NCI-H774 (cell line): ENCODE data around the gene VPS13A.
"Not testable (repeated sequence)": the region's sequence is repeated elsewhere in the genome, so short reads cannot be mapped to it uniquely, and the experiment has no call there.

Experiments used
- DNase-seq: peaks from one replicate; lab custom pipeline; 2025; lab: John Stamatoyannopoulos, UW

VPS13A gene

DNA sequence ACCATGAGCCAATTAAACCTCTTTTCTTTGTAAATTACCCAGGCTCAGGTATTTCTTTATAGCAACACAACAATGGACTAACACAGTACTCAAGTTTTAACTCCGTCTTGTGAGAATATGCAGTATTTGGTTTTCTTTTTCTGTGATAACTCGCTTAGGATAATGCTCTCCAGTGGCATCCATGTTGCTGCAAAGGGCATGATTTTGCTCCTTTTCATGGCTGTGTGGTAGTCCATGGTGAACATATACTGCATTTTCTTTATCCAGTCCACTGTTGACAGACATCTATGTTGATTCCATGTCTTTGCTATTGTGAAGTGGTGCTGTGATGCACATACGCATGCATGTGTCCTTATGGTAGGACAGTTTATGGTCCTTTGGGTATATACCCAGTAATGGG lies 10.9 kb downstream of the VPS13A start:
- no peak for DNase-seq

DNA sequence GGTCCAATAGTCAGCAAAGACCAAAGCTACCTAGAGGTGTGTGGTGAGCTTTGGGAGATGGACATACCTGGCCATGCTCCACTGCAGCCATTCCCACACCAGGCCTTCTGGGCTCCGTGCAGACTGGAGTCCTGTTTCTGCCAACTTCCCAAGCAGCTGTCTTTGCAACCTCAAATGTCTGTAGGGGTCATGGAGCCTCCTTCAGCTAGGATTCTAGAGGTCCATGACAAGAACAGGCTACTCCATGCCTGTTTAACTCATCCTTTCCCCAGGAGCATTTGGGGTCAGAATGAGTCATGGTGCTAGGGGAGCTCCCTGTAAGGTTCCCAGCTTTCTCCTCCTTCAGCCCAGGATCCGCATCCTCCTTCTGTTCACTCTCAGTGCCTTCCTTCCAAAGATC lies 17.1 kb downstream of the VPS13A start:
- DNase-seq: no peak

DNA sequence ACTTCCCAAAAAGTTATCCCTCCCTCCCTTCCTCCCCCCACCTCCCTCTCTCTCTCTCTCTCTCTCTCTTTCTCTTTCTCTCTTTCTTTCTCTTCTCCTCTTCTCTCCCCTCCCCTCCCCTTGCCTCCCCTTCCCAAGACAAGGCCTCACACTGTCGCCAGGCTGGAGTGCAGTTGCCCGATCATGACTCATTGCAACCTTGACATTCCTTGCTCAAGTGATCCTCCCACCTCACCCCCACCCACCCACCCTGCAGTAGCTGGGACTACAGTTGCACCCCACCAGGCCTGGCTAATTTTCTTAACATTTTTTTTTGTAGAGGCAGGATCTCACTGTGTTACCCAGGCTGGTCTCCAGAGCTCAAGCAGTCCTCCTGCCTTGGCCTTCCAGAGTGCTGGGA lies 32.8 kb downstream of the VPS13A start:
- DNase-seq: no peak

DNA sequence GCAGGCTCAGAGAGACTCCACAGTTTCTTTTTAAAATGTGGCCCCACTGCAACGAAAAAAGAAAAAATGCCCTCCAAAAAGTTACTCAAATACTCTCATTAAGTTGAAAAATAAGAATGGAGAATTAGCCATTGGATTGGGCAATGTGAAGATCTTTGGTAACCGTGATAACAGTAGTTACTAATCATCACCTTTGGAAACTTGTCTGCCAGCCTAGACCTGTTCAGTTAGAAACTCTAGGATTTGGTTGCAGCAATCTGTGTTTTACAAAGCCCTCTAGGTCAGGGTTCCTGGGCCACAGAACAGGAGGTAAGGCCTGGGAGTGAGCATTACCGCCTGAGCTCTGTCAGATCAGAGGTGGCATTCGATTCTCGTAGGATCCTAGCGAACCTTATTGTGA lies 34.2 kb downstream of the VPS13A start:
- DNase-seq: no peak

DNA sequence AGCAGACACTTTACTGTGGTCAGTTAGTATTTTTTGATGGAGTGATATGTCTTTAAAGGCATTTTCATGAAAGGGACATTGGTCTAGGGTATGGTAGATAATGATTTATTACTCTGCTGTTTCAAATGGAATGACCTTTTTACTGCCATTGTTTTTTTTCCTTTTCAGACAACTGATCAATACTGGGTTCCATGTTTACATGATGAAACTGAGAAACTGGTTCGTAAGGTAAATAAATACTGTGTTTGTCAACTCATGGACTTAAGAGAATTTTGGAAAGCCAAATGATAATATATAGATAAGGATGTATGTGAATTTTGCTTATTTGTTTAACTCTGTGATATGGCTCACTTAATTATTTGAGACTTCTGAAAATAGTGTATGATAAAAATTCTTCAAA lies 35.5 kb downstream of the VPS13A start:
- no peak for DNase-seq

DNA sequence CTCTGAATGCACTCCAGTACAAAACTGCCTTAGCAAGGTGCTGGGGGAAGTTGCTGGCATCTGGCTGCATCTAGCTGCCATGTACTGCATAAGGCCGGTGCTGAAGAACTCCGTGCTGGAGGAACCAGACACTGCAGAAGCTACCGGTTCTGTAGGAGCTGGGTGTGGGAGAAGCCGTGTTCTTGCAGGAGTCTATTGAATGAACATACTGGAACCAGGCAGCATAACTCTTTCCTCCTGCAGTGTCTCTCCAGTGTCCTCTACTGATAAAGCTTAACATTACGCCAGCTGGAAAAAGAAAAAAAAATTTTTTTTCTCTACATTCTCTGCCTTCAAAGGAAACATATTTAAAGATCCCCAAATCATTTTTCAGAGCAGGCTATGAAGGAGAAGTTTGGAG lies 38.5 kb downstream of the VPS13A start:
- DNase-seq: no peak

DNA sequence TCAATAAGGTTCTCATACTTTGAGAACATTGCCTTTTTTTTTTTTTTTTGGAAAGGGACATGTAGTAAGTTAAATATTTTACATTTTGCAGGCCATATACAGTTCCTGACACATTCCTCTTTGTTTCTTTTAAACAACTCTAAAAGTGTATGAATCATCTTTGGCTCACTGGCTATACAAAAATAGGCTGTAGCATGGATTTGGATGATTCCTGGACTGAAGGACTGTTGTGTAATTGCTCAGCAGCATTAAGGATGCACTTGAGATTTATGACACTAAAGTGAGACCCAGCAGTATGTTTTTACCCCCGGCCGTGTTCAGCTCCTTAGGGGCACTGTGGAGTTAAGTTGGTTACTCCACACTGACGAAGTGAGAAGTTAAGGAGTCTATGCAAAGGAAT lies 41.3 kb downstream of the VPS13A start:
- no peak for DNase-seq

DNA sequence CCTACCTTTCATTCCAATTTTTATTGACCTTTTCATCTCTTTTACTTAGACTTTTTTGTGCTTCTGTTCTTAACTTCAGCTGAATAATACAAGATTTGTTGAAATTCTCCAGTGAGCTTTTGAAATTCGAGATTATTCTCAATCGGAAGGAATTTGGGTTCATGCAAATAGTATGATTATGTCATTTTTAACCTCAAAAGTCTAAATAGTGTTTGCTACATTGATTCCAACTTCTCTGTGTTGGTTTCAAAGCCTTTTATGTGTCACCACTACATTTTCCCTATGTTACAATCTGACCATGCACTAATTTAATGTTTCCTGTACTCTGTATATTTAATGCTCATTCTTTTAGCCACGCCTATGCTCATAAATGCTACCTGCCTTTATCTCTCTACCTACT lies 44.1 kb downstream of the VPS13A start:
- no peak for DNase-seq

DNA sequence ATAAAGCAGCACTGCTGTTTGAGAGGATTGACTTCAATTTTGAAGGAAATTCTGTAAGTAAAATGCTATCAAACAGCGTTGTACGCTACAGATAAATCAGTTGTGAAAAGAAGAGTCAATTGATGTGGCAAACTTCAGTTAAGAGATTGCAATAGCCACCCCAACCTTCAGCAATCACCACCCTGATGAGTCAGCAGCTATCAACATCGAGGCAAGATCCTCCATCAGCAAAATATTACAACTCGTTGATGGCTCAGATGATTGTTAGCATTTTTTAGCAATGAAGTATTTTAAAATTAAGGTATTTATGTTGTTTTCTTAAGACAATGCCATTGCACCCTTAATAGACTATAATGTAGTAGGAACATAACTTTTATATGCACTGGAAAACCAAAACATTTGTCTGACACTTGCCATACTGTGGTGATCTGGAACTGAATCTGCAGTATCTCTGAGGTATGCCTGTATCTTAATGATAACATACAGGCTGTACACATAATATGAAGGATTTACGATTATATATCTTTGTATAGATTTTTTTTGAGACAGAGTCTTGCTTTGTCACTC lies 47.5 kb downstream of the VPS13A start:
- DNase-seq: no peak

DNA sequence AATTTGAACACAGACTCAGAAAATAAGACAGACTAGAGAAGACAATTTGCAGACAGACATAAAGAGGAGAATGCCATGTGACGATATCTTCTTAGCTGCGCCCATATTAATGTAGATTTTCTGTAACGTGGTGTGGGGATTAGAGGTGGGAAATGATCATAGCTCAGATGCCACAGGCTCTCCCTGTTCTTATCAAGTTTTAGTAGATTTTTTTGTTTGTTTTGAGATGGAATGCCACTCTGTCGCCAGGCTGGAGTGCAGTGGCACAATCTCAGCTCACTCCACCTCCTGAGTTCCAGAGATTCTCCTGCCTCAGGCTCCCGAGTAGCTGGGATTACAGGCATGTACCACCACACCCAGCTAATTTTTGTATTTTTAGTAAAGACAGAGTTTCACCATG lies 59.4 kb downstream of the VPS13A start:
- DNase-seq: no peak

DNA sequence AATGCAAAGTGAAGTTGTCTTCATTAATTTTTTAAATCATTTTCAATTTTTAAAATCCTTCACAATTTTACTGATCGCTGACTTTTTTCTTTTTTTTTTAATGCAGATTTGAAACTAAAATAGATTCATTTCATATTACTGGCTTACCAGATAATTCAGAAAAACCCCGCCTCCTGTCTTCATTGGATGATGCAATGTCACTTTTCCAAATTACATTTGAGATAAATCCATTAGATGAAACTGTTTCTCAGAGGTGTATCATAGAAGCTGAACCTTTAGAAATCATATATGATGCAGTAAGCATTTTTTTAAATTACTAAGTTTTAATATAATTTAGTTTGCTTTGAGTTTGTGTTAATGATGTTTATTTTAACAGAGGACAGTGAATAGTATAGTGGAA lies 60.6 kb downstream of the VPS13A start:
- no peak for DNase-seq

DNA sequence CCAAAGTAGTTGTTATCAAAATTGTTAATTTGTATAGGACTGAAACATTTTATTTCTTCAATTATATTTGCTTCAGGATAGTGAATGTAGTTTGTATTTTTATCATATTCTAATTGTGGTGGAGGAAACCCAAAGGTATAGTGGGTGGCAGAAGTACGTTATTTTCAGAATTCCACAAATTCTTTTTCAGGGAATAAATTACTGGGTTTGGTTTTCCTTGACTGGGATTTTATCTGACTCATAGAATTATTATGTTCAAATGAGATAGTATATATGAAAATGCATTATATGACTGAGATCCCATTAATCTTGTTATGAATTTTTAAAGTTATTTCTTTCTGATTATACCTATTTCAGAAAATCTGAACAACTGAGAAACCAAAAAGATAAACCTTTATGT lies 73.7 kb downstream of the VPS13A start:
- DNase-seq: no peak

DNA sequence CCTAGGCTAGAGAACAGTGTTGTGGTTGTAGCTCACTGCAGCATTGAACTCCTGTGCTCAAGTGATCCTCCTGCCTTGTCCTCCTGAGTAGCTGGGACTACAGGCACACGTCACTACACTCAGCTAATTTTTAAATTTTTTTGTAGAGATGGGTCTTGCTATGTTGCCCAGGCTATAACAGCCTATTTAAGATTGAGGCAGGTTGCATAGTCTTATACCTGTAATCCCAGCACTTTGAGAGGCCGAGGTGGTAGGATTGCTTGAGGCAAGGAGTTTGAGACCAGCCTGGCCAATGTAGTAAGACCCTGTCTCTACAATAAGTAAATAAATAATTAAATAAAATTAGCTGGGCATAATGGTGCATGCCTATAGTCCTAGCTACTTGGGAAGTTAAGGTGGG lies 79.9 kb downstream of the VPS13A start:
- DNase-seq: no peak

DNA sequence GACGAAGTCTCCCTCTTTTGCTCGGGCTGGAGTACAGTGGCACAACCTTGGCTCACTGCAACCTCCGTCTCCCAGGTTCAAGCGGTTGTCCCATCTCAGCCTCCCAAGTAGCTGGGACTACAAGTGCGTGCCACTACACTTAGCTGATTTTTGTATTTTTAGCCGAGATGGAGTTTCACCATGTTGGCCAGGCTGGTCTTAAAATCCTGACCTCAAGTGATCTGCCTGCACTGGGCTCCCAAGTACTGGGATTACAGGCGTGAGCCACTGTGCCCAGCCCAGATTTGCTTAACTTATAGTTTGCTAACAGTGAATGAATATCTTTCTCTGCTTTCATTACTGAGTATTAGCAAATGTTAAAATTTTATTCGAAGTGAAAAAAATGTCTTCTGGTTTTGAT lies 84.3 kb downstream of the VPS13A start:
- DNase-seq: no peak

DNA sequence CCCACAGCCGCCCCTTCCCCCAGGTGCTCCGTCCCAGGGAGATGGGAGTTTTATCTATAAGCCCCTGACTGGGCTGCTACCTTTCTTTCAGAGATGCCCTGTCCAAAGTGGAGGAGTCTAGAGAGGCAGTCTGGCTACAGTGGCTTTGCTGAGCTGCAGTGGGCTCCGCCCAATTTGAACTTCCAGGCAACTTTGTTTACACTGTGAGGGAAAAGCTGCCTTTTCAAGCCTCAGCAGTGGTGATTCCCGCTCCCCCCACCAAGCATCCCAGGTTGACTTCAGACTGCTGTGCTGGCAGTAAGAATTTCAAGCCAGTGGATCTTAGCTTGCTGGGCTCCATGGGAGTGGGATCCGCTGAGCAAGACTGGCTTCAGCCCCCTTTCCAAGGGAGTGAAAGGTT lies 90.4 kb downstream of the VPS13A start:
- not testable (repeated sequence) for DNase-seq

DNA sequence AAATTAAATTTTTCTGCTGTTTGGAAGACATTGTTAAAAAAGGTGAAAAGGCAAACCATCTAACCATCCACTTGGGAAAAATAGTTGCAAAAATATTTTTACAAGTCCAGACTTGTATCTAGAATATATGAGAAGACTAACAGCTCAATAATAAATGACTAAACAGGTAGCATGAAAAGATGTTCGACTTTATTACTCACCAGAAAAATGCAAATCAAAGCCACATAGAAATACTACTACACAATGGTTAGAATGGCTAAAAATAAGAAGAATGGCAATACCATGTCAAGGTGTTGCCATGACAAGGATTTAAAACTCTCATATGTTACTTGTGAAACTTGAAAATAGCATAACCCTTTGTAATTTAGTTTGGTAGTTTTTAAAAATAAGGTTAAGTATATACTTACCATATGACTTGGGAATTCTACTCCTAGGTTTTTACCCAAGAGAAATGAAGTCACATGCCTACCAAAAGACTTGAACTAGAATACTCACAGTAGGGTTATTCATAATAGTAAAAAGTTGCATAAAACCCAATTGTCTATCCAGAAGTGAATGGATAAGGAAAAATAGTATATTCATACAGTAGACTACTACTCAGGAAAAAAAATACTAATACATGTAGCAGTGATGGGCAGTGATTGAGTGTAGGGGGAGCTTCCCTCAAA lies 93.8 kb downstream of the VPS13A start:
- no peak for DNase-seq

DNA sequence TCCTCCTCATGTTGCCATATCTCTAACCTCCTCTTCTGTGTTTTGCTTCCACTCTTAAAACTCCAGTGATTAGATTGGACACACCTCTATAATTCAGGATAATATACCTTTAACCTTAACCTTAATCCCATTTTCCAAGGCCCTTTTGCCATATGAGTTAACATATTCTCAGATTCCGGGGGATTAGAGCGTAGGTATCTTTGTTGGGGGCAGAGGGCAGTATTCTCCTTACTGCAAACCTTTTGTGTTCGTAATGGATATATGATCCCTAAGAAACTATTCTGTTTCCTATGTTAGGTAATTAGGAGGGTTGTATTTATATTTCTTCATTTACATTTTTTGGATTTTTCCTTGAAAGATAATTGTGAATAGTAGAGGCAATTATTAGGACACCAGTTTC lies 99.5 kb downstream of the VPS13A start:
- DNase-seq: no peak

DNA sequence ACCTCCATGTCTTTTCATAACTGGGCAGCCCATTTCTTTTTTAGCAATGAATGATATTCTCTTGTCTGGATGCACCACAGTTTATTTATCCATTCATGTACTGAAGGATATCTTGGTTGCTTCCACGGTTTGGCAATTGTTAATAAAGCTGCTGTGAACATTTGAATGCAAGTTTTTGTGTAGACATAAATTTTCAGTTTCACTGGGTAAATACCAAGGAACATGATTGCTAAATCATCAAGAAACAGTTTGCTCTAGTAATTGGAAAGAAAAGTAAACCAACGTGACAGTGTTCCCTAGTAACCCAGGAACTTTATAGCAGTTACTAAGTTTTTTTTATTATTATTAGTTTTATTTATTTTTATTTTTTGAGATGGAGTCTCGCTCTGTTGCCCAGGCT lies 100.4 kb downstream of the VPS13A start:
- no peak for DNase-seq

DNA sequence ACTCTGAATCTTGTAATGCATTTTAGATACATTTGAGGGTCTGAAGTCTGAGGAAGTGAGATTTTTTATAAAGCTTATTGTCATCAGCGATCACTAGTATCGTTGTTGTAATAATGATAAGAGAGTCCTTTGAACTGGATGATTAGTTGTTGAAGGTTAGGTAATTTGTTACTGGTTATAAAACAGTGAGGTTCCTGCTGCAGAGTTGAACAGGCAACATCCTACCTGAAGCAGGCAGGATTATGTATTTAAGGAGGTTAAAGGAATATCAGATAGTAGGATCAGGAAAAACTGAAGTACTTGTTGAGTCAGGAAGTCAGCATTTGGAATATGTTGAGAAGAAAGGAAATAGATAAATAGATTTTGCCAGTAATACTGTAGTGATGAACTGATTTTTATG lies 106.7 kb downstream of the VPS13A start:
- DNase-seq: no peak

DNA sequence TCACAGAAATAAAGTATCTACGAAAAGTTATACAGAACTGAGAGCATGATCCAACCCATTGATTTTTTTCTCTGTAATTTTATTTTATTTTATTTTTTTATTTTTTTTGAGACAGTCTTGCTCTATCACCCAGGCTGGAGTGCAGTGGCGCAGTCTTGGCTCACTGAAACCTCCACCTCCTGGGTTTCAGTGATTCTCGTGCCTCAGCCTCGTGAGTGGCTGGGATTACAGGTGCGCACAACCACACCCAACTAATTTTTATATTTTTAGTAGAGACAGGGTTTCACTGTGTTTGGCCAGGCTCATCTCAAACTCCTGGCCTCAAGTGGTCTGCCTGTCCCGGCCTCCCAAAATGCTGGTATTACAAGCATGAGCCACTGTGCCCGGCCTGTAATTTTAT lies 107.3 kb downstream of the VPS13A start:
- no peak for DNase-seq

DNA sequence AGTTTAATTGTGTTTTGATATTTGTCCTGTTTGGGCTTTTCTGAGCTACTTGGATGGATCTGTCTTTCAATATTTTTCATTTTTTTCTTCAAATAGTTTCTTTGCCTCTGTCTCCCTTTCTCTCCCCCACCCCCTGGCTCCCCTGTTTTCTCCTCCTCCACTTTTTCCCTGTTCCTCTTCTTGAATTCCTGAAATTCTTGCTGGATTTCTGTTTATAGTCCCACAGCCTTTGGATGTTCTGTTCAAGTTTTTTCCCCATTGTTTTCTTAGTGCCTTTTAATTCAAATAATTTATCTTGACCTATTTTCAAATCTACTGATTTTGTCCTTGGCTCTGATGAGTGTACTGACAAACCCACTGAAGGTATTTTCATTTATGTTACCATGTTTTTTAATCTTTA lies 113.0 kb downstream of the VPS13A start:
- DNase-seq: no peak

DNA sequence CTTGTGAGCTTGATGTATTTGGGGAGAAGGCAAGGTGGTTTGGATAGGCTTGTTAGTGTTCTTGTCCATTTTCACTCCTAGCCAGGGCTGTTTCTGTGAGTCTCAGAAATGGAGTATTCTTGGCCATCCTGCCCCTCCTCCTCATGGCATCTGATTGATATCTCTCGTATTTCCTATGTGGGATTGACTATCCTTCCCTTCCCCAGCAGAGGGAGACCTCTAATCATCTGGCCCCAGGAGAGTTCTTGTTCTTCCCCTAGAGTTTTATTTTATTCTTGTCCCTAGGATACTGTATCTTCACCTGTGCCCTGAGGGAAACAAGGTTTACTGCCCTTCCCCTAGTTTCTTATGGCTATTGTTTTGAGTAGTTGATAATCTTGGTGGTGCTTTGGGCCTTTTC lies 114.4 kb downstream of the VPS13A start:
- DNase-seq: no peak

DNA sequence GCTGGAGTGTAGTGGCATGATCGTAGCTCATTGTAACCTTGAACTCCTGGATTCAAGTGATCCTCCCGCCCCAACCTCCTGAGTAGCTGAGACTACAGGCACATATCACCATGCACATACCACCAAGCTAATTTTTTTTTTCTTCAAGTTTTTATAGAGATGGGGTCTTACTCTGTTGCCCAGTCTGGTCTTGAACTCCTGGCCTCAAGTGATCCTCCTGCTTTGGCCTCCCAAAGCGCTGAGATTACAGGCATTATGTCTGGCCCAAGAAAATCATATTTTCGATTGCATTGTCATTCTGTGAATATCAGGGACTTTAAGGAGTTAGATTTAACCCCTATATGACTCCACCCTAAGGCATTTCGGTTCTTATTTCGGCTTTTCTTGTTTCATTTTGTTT lies 116.6 kb downstream of the VPS13A start:
- no peak for DNase-seq

DNA sequence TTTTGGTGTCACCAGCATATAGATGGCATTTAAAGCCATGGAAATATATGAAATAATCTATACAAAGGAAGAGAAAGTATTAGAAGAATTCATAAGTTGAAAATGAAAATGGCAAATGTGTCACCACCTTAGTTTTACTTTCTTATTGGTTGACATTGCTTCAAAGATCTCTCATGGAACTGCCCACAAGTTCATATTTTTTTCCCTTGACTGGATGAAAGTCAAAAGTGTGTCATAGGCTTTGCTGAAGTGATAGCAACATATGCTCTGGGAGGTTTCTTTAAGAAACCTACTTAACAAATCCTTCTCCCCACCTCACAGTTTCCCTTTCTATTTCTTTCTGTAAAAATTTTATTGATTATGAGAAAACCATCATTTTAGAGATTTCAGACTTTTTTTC lies 127.2 kb downstream of the VPS13A start:
- DNase-seq: no peak
